GM19240 (cell line): ENCODE data around the gene EVI2A.

Experiments
- DNase-seq: peaks from one replicate; pipeline ENCODE4 v3.0.0; 2011; ENCODE audit warnings: low spot score; ENCODE audit not compliant: insufficient read length

The EVI2A gene

DNA sequence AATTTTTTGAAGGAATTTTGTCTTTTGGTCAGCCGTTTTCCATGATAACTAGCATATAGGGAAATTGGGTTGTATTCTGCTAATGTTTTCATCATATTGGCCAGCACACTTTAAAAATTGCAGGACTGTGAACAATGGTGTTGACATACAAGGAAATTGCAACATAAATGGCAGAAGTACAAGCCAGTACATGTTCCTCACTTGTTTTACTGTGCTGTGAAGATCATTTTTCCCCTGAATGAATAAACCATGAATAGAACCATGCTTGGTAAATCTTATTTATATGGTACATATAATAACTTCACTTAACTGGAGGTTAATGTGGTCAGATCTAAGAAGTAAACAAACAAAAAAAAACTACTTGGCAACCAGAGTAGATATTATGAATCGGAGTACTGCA is 47.2 kb downstream of the EVI2A start:
- no peak for DNase-seq

DNA sequence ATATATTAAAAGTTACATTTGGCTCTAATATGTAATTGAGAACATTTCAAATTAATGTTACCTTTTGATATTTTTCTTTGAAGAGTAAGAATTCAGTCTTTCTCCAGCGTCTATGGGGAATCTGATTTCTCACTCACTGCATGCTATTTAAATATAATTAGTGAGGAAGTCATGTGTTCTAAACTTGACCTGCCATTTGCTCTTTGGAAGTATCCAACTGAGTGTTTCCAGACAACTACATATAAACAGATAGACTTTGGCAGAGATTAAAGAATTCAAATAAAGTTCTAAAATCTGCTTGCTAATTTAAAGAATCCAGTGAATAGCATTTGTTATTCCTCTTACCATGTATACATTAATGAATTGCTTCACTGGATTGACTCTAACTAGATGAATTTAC is 47.9 kb downstream of the EVI2A start:
- no peak for DNase-seq

GRCh38 chr17:31272803-31273202 is 48.6 kb downstream of the EVI2A start:
- DNase-seq: no peak

DNA sequence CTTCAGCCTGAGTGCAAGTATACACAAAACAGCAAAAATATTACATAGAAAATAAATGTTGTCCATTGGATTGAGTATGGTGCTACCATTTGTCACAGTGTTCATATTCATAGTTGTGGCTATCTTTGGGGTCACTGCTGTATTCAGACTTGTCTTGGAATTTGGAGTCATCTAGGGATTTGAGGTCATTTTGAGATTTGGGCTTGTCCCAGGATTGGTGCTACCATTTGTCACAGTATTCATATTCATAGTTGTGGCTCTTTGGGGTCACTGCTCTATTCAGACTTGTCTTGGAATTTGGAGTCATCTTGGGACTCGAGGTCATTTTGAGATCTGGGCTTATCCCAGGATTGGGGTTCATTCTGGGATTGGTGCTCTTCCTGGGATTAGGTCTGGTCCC is 49.2 kb downstream of the EVI2A start:
- DNase-seq: no peak

DNA sequence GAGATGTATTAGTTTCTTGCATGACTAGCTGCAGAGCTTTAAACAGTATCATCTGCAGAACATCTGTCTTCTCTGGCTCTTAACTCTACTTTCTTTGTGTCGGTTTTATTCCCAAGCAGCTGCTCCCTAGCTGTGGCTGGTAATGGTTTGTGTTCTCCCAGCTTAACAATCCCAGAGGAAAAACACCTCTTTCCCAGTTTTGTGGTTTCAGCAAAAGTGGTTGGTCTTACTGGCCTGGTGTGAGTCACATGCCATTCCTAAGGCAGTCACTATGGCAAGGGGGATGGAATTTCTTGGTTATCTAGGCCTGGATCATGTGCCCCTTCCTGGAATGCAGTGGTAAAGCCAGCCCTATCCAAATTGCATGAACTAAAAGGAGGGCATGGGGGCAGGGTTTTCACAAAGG is 51.8 kb downstream of the EVI2A start:
- DNase-seq: no peak

DNA sequence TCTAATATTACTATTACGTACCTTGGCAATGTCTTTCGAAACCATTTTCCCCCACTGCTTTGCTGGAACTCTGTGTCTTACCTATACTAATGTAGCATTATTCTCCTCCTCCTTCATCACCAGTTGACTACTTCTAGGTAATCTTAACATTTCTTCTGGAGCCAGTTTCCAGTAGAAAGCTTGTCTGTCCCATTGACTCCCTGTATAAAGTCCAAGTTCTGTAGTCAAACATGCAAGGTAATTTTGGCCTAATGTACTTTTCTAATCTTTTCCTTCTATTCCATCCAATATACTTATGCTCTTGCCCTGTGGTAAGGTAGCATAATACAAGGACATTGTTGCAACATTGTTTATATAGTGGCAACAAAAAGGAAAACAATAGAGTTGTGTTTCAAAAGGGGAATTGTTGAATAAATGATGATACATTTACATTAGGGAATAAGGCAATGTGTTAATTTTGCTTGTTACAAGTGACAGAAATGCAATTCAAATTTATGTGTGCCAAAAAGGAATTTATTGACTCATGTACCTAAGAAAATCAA is 52.3 kb downstream of the EVI2A start:
- DNase-seq: no peak
